DMS 273 treated with DMSO at 0.1 percent for 48 hours (cell line): Measurements from ENCODE around the gene GMPPA.

Experiments used
- DNase-seq: peaks from one replicate; lab custom pipeline; 2025; lab: John Stamatoyannopoulos, UW

GMPPA gene

GRCh38 chr2:219522111-219523030 lies 23.7 kb downstream of the GMPPA start:
- no peak for DNase-seq

GRCh38 chr2:219523031-219523671 lies 24.5 kb downstream of the GMPPA start:
- no peak for DNase-seq

GRCh38 chr2:219524817-219525216 lies 26.1 kb downstream of the GMPPA start:
- no peak for DNase-seq

GRCh38 chr2:219525533-219526232 lies 27.0 kb downstream of the GMPPA start:
- DNase-seq = no peak

GRCh38 chr2:219526320-219527075 lies 27.8 kb downstream of the GMPPA start:
- DNase-seq = no peak

- DNase-seq = no peak
Observed at GRCh38 chr2:219527076-219527394, 28.3 kb downstream of the GMPPA start.

- no peak for DNase-seq
Observed at GRCh38 chr2:219527472-219527871, 28.8 kb downstream of the GMPPA start.

GRCh38 chr2:219530048-219530963 lies 31.6 kb downstream of the GMPPA start:
- DNase-seq = peak; percentile 61

GRCh38 chr2:219531639-219532377 lies 33.1 kb downstream of the GMPPA start:
- DNase-seq = no peak

- DNase-seq = no peak
Observed at GRCh38 chr2:219532378-219532649, 33.6 kb downstream of the GMPPA start.

GRCh38 chr2:219533930-219534661 lies 35.4 kb downstream of the GMPPA start:
- no peak for DNase-seq

- no peak for DNase-seq
Observed at GRCh38 chr2:219536425-219536824, 37.7 kb downstream of the GMPPA start.

- no peak for DNase-seq
Observed at GRCh38 chr2:219536967-219537366, 38.3 kb downstream of the GMPPA start.

- no peak for DNase-seq
Observed at GRCh38 chr2:219537657-219538488, 39.2 kb downstream of the GMPPA start.

GRCh38 chr2:219538504-219538951 lies 39.8 kb downstream of the GMPPA start:
- DNase-seq = no peak

- DNase-seq = no peak
Observed at GRCh38 chr2:219538956-219539788, 40.5 kb downstream of the GMPPA start.

- no peak for DNase-seq
Observed at GRCh38 chr2:219539926-219540678, 41.4 kb downstream of the GMPPA start.
